ENCODE measurements around the gene SLC22A16. TPM values are rescaled to one million over a fixed set of nuclear protein-coding genes. Genes with fewer than 3 reads are reported as not detected.

Gene SLC22A16
- total and polyA plus RNA-seq, 2 experiments from 2014 or later, result not detected

DNA sequence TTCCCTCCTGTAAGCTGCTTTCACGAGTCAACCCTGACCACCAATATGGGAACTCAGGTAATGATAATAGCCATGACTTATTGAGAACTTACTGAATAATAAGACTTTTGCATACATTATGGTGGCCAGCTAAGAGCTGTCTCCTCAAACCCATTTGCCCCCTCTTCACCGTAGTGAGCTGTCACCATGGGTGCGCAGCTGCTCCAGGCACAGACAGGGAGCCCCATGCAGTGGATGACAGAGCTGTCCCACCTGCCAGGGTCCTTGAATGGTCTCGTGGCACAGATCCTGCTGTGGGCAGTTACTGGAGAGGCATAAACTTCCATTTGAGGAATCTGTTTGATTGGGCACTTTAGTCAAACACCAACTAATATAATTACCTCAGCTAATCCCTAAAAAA is 1.9 kb downstream of the SLC22A16 start:
- no peak for DNase-seq
- in situ Hi-C loops (cut with MboI), result no loop called here

DNA sequence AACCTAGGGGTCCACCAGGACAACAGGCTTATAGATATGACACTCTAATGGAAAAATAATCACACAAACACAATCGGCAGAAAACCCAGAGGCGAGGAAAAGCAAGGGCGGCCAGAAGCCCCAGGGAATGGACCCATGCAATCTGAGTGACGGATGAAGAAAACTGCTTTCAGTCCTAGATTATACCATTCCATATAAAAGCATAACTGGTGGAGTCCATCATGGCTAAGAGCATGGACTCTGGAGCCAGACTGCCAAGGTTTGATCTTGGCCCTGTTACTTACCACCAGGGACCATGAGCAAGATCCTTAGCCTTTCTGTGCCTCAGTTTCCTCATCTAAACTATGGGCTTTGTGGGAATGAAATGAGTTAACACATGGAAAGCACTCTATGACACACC is 3.7 kb downstream of the SLC22A16 start:
- TF ChIP-seq EZH2phosphoT487 (IDR thresholded peaks at IDR 0.05; ENCODE audit: insufficient read depth, low read depth) (no peak), EZH2 (IDR thresholded peaks at IDR 0.05; ENCODE audit: insufficient read depth, poor library complexity, severe bottlenecking) (no peak)
- H3K36me3 ChIP-seq (ENCODE audit: low read depth), result no peaks in the 10 kb centered on the region
- H3K27ac ChIP-seq, result no peak overlapping the region
- no peaks in the 10 kb centered on the region for H4K20me1 ChIP-seq (ENCODE audit: insufficient read depth)
- H3K79me2 ChIP-seq (ENCODE audit: insufficient read depth), result no peaks in the 10 kb centered on the region
- WGBS, 2 experiments (ENCODE audit: low coverage in 1 of 2, low lambda C conversion rate in 2 of 2, missing lambda C conversion rate in 2 of 2), result 73 to 76% methylated on average over 4 of the region's 4 CpGs
- no peaks in the 10 kb centered on the region for H3F3A ChIP-seq (ENCODE audit: insufficient read depth)
- no peaks in the 10 kb centered on the region for H3K9me2 ChIP-seq (ENCODE audit: insufficient read depth)
- H3K4me1 ChIP-seq (ENCODE audit: insufficient read depth), result no peaks in the 10 kb centered on the region
- no peak overlapping the region for H3K9ac ChIP-seq
- no peak overlapping the region for H3K4me2 ChIP-seq (ENCODE audit: unreplicated experiment)
- H3K4me3 ChIP-seq, result no peak overlapping the region
- in situ Hi-C loops (cut with MboI), result no loop called here
- no peak overlapping the region for H2AFZ ChIP-seq
- no peak for DNase-seq
- peaks cover 36% of the 10 kb centered on the region for H3K27me3 ChIP-seq (replicated peaks; ENCODE audit: insufficient read depth)
- H3K9me3 ChIP-seq (ENCODE audit: low read depth), result no peaks in the 10 kb centered on the region

More for the DNA sequence above, 1.9 kb downstream of the SLC22A16 start:
- no peaks in the 10 kb centered on the region for H3K9me3 ChIP-seq (ENCODE audit: low read depth)
- no peaks in the 10 kb centered on the region for H4K20me1 ChIP-seq (ENCODE audit: insufficient read depth)
- H3K9me2 ChIP-seq (ENCODE audit: insufficient read depth), result no peaks in the 10 kb centered on the region
- H3K4me2 ChIP-seq (ENCODE audit: unreplicated experiment), result no peak overlapping the region
- H3K4me3 ChIP-seq, result no peak overlapping the region
- no peak overlapping the region for H3K9ac ChIP-seq
- H2AFZ ChIP-seq, result no peak overlapping the region
- TF ChIP-seq EZH2 (IDR thresholded peaks at IDR 0.05; ENCODE audit: insufficient read depth, poor library complexity, severe bottlenecking) (no peak), EZH2phosphoT487 (IDR thresholded peaks at IDR 0.05; ENCODE audit: insufficient read depth, low read depth) (no peak)
- no peaks in the 10 kb centered on the region for H3K36me3 ChIP-seq (ENCODE audit: low read depth)
- WGBS, 2 experiments (ENCODE audit: low coverage in 1 of 2, low lambda C conversion rate in 2 of 2, missing lambda C conversion rate in 2 of 2), result 65 to 73% methylated on average over 4 of the region's 4 CpGs
- H3F3A ChIP-seq (ENCODE audit: insufficient read depth), result no peaks in the 10 kb centered on the region
- H3K79me2 ChIP-seq (ENCODE audit: insufficient read depth), result no peaks in the 10 kb centered on the region
- H3K27ac ChIP-seq, result no peak overlapping the region
- H3K4me1 ChIP-seq (ENCODE audit: insufficient read depth), result no peaks in the 10 kb centered on the region
- peaks cover 36% of the 10 kb centered on the region for H3K27me3 ChIP-seq (replicated peaks; ENCODE audit: insufficient read depth)

DNA sequence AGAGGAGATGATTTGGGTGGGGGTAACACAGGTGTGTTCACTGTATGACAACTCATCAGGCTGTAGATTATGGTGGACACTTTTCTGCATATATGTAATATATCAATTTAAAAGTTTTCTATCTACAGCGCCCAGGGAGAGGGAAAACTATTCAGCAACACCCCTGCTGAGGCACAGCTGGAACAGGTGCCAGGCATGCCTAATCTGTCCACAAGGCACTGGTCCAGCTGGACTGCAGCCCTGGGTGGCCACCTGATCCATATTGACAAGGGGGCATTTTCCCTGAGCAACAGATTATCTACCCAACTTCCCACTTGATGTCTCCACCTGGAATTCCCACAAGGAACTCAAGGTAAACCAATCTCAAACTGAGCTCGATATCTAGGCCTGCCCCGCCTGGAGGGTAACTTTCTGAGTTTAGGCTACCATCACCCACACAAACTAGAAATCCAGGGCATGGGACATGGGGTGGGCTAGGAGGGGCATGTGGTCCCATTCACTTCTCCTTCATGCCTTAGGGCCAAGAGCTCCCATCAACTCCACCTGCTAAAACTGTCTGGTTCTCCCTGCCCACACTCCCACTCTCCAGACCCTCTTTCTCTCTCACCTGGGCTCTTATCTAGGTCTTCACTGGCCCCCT is 4.6 kb downstream of the SLC22A16 start:
- no peaks in the 10 kb centered on the region for H3K36me3 ChIP-seq (ENCODE audit: low read depth)
- no peaks in the 10 kb centered on the region for H3K9me3 ChIP-seq (ENCODE audit: low read depth)
- H3K9me2 ChIP-seq (ENCODE audit: insufficient read depth), result no peaks in the 10 kb centered on the region
- H3K27ac ChIP-seq, result no peak overlapping the region
- H3F3A ChIP-seq (ENCODE audit: insufficient read depth), result no peaks in the 10 kb centered on the region
- no peaks in the 10 kb centered on the region for H3K79me2 ChIP-seq (ENCODE audit: insufficient read depth)
- no peak overlapping the region for H3K4me3 ChIP-seq
- TF ChIP-seq EZH2 (IDR thresholded peaks at IDR 0.05; ENCODE audit: insufficient read depth, poor library complexity, severe bottlenecking) (no peak), EZH2phosphoT487 (IDR thresholded peaks at IDR 0.05; ENCODE audit: insufficient read depth, low read depth) (no peak)
- 53 to 67% methylated on average over 3 of the region's 3 CpGs for WGBS, 2 experiments (ENCODE audit: low coverage in 1 of 2, low lambda C conversion rate in 2 of 2, missing lambda C conversion rate in 2 of 2)
- no peak overlapping the region for H3K4me2 ChIP-seq (ENCODE audit: unreplicated experiment)
- in situ Hi-C loops (cut with MboI), result no loop called here
- H2AFZ ChIP-seq, result no peak overlapping the region
- no peaks in the 10 kb centered on the region for H4K20me1 ChIP-seq (ENCODE audit: insufficient read depth)
- H3K4me1 ChIP-seq (ENCODE audit: insufficient read depth), result no peaks in the 10 kb centered on the region
- no peak overlapping the region for H3K9ac ChIP-seq
- no peak for DNase-seq
- peaks cover 37% of the 10 kb centered on the region for H3K27me3 ChIP-seq (replicated peaks; ENCODE audit: insufficient read depth)

DNA sequence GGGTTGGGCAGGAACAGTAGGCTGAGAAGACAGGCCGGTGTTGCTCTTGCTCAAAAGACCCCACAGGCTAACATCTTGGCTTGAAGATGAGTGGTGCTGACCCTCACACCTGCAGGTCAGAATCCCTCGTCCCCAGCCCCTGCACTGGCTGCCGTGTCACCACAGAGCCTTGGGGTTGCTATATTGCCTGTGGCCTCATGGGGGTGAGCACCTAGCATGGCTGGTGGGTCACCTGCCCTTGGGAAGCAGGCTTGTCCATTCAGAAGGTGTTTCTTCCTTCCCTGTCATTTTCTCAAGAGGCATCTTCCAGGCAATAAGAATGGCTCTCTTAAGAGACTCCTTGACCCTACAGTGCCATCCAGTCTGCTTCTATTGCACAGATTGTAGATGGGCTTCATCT is 7.7 kb downstream of the SLC22A16 start:
- H3F3A ChIP-seq (ENCODE audit: insufficient read depth), result no peaks in the 10 kb centered on the region
- no peak overlapping the region for H3K9ac ChIP-seq
- H3K27me3 ChIP-seq (replicated peaks; ENCODE audit: insufficient read depth), result peaks cover 20% of the 10 kb centered on the region
- H3K4me1 ChIP-seq (ENCODE audit: insufficient read depth), result no peaks in the 10 kb centered on the region
- H2AFZ ChIP-seq, result no peak overlapping the region
- no peak overlapping the region for H3K4me3 ChIP-seq
- H3K27ac ChIP-seq, result no peak overlapping the region
- no peaks in the 10 kb centered on the region for H4K20me1 ChIP-seq (ENCODE audit: insufficient read depth)
- H3K4me2 ChIP-seq (ENCODE audit: unreplicated experiment), result no peak overlapping the region
- H3K9me2 ChIP-seq (ENCODE audit: insufficient read depth), result no peaks in the 10 kb centered on the region
- 43 to 50% methylated on average over 3 of the region's 3 CpGs for WGBS, 2 experiments (ENCODE audit: low coverage in 1 of 2, low lambda C conversion rate in 2 of 2, missing lambda C conversion rate in 2 of 2)
- in situ Hi-C loops (cut with MboI), result no loop called here
- H3K79me2 ChIP-seq (ENCODE audit: insufficient read depth), result no peaks in the 10 kb centered on the region
- DNase-seq, result no peak
- no peaks in the 10 kb centered on the region for H3K36me3 ChIP-seq (ENCODE audit: low read depth)
- TF ChIP-seq EZH2phosphoT487 (IDR thresholded peaks at IDR 0.05; ENCODE audit: insufficient read depth, low read depth) (no peak), EZH2 (IDR thresholded peaks at IDR 0.05; ENCODE audit: insufficient read depth, poor library complexity, severe bottlenecking) (no peak)
- no peaks in the 10 kb centered on the region for H3K9me3 ChIP-seq (ENCODE audit: low read depth)
